Measurements from ENCODE around the gene ZNF792.

ZNF792 gene

DNA sequence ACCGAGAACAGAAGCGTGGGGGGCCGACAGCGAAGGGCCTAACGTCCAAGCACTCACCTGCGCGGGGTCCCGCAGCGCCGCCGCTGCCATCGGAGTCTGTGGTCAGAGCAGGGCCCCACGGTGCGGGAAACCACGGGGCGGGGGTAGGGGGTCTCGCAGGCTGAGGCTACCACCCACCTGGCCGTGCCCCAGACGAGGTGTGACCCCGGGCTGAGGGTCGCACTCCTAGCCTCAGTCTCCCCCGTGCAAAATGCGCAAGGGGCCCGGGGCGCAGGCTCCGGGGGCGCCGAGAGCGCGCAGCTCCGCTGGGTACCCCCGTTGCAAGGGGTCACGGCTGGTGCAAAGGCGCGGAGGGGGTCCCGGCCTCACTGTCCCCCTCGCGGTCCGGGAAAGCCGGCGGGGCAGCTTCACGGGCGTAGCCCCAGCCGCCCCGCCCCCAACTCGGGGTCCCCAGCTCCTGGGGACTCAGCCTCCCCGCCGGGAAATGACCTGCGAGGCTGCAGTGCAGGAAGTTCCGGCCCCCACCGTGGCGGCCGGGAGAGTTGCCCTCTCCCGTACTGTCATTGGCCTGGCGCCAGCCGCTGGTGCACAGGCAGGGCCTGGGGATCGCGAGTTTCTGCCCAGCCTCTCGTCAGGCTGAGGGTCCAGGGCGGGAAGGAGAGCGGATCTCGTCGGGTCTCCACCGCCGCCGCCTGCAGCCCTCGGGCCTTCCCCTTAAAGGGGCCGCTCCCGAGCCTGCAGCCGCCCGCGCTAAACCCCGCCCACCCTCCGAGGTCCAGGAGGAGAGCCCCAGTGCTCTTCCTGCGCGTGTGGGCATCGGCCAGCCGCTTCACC is at the start of gene ZNF792:
Gene ZNF792 (minus strand): TSS at position 657 of the 834 bp plus-strand sequence. CDS start 567 bp downstream, at position 90.
- DNase-seq: peak; percentile 22
- peaks cover 11% of the 10 kb centered on the region for H3K36me3 ChIP-seq (replicated peaks)
- H3K4me3 ChIP-seq (ENCODE audit: low read depth, low read length): peak within 1 kb of the TSS; percentile 73
- in situ Hi-C loops (cut with HindIII; ENCODE audit: low pct_ligation_motif_present, low sequenced_read_pairs): no loop called here
- no peak for TF ChIP-seq CTCF (IDR thresholded peaks at IDR 0.05; ENCODE audit: low read depth, low read length, missing control alignments)
- no peak within 1 kb of the TSS for H3K27ac ChIP-seq
- no peaks in the 10 kb centered on the region for H3K27me3 ChIP-seq (replicated peaks)

- in situ Hi-C loops (cut with HindIII; ENCODE audit: low pct_ligation_motif_present, low sequenced_read_pairs): no loop called here
- H3K27ac ChIP-seq: no peak overlapping the region
- peak; percentile 40 for DNase-seq
- H3K4me3 ChIP-seq (ENCODE audit: low read depth, low read length): no peak overlapping the region
- peak; percentile 98 for TF ChIP-seq CTCF (IDR thresholded peaks at IDR 0.05; ENCODE audit: low read depth, low read length, missing control alignments)
- peaks cover 51% of the 10 kb centered on the region for H3K36me3 ChIP-seq (replicated peaks)
- no peaks in the 10 kb centered on the region for H3K27me3 ChIP-seq (replicated peaks)
Observed at GRCh38 chr19:35013041-35013819, 49.2 kb upstream of the ZNF792 start.

DNA sequence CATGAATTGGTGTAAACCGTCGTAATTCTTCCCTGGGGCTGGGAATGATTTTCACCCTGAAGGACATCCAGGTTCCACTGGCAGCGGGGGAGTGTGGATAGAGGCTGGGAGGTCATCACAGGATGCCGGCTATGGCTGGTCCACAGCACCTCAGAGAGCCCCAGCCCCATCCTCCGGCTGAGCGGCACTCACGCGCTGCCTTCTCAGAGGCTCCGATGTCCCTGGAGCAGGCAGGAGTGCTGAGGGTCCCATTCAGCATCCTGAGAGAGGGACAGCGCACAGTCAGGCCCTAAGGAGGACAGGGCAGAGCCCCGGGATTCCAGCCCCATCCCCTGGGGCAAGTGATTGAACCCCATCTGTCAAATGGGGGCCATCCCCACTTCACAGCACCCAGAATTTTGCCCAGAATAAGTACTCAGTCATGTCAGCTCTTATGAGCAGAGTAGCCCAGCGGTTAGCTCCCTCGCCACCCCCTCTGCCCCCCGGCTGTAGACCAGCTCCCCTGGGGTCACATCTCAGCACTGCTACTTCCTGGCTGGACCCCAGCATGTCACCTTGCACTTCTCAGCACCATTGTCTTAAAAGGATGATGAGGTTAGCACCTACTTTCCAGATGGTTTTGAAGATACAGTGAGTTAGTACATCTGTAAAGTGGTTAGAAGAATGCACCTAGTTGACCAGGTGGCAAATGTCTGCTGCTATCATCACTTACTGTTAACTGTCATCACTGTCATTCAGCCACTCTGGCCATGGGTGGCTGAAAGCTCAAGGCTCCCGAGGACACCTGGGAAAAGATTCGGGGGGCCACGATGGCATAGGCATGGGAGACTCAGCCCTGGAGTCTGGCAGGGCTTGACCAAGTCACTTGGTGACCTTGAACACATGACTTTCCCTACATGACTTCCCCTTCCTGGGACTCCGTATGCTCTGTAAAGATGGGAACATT is 48.0 kb upstream of the ZNF792 start:
- H3K36me3 ChIP-seq (replicated peaks): peaks cover 47% of the 10 kb centered on the region
- in situ Hi-C loops (cut with HindIII; ENCODE audit: low pct_ligation_motif_present, low sequenced_read_pairs): no loop called here
- no peaks in the 10 kb centered on the region for H3K27me3 ChIP-seq (replicated peaks)
- H3K27ac ChIP-seq: no peak overlapping the region
- H3K4me3 ChIP-seq (ENCODE audit: low read depth, low read length): no peak overlapping the region
- TF ChIP-seq CTCF (IDR thresholded peaks at IDR 0.05; ENCODE audit: low read depth, low read length, missing control alignments): no peak
- no peak for DNase-seq

- H3K27me3 ChIP-seq (replicated peaks): no peaks in the 10 kb centered on the region
- no peak overlapping the region for H3K4me3 ChIP-seq (ENCODE audit: low read depth, low read length)
- peaks cover 47% of the 10 kb centered on the region for H3K36me3 ChIP-seq (replicated peaks)
- in situ Hi-C loops (cut with HindIII; ENCODE audit: low pct_ligation_motif_present, low sequenced_read_pairs): no loop called here
- no peak overlapping the region for H3K27ac ChIP-seq
- no peak for DNase-seq
- TF ChIP-seq CTCF (IDR thresholded peaks at IDR 0.05; ENCODE audit: low read depth, low read length, missing control alignments): no peak
Observed at GRCh38 chr19:35011091-35011689, 47.2 kb upstream of the ZNF792 start.

Measured in brain microvascular endothelial cell (primary cell).